DMS 273 treated with DMSO at 0.1 percent for 48 hours (cell line): ENCODE measurements around the gene CNOT2.

Experiments
- DNase-seq: peaks from one replicate; lab custom pipeline; 2025; lab: John Stamatoyannopoulos, UW

The CNOT2 gene

GRCh38 chr12:70306676-70307075, 63.4 kb downstream of the CNOT2 start:
- no peak for DNase-seq

- no peak for DNase-seq
These were observed 64.6 kb downstream of the CNOT2 start for GRCh38 chr12:70307868-70308267.

GRCh38 chr12:70309348-70309747, 66.1 kb downstream of the CNOT2 start:
- no peak for DNase-seq

- no peak for DNase-seq
These were observed 70.9 kb downstream of the CNOT2 start for GRCh38 chr12:70314145-70314544.

- no peak for DNase-seq
These were observed 74.5 kb downstream of the CNOT2 start for GRCh38 chr12:70317781-70318180.

GRCh38 chr12:70319605-70320004, 76.4 kb downstream of the CNOT2 start:
- DNase-seq, result no peak

- DNase-seq, result no peak
These were observed 78.0 kb downstream of the CNOT2 start for GRCh38 chr12:70321191-70321590.

GRCh38 chr12:70327541-70327940, 84.3 kb downstream of the CNOT2 start:
- no peak for DNase-seq

GRCh38 chr12:70329728-70330127, 86.5 kb downstream of the CNOT2 start:
- DNase-seq, result no peak

- DNase-seq, result no peak
These were observed 86.9 kb downstream of the CNOT2 start for GRCh38 chr12:70330158-70330557.

GRCh38 chr12:70332236-70332635, 89.0 kb downstream of the CNOT2 start:
- no peak for DNase-seq

- DNase-seq, result no peak
These were observed 91.5 kb downstream of the CNOT2 start for GRCh38 chr12:70334742-70335141.

- no peak for DNase-seq
These were observed 95.3 kb downstream of the CNOT2 start for GRCh38 chr12:70338531-70338930.

- DNase-seq, result no peak
These were observed 107.8 kb downstream of the CNOT2 start for GRCh38 chr12:70351076-70351475.

- no peak for DNase-seq
These were observed 110.8 kb downstream of the CNOT2 start for GRCh38 chr12:70353780-70354660.

GRCh38 chr12:70354787-70355186, 111.6 kb downstream of the CNOT2 start:
- DNase-seq, result no peak

- no peak for DNase-seq
These were observed 112.7 kb downstream of the CNOT2 start for GRCh38 chr12:70355972-70356371.

- no peak for DNase-seq
These were observed 116.4 kb downstream of the CNOT2 start for GRCh38 chr12:70359458-70360197.

GRCh38 chr12:70360218-70360617, 117.0 kb downstream of the CNOT2 start:
- no peak for DNase-seq

GRCh38 chr12:70364695-70365397, 121.6 kb downstream of the CNOT2 start:
- no peak for DNase-seq

GRCh38 chr12:70365398-70365647, 122.1 kb downstream of the CNOT2 start:
- DNase-seq, result no peak

GRCh38 chr12:70365648-70366518, 122.7 kb downstream of the CNOT2 start, which contains the start of gene KCNMB4:
TSS of gene KCNMB4 (plus strand) at chr12:70366290. CDS start at chr12:70366735, 445 bp downstream.
- DNase-seq, result peak; percentile 4
